Type B pancreatic cell (in vitro differentiated cells): Measurements from ENCODE around the gene COPS7B. TPM values are rescaled to one million over a fixed set of nuclear protein-coding genes. Genes with fewer than 3 reads are reported as not detected.
"Not testable (repeated sequence)": the region's sequence is repeated elsewhere in the genome, so short reads cannot be mapped to it uniquely, and the experiment has no call there.

Experiments used
- DNase-seq: peaks from one replicate; pipeline ENCODE4 v3.0.0; 2021; ENCODE audit warnings: mixed read lengths; ENCODE audit not compliant: unreplicated experiment; ENCODE audit errors: extremely low spot score
- H3K27ac Mint-ChIP-seq: 2 replicates; pipeline ENCODE4 v1.8.0; 2021; ENCODE audit warnings: mild to moderate bottlenecking, mixed read lengths
- H3K27me3 Mint-ChIP-seq: 2 replicates; pipeline ENCODE4 v1.8.0; 2021; ENCODE audit warnings: mixed read lengths
- H3K36me3 Mint-ChIP-seq: 2 replicates; pipeline ENCODE4 v1.8.0; 2021; ENCODE audit warnings: mixed read lengths
- H3K4me1 Mint-ChIP-seq: one replicate; pipeline ENCODE4 v1.8.0; 2021; ENCODE audit warnings: mixed read lengths; ENCODE audit not compliant: unreplicated experiment
- H3K4me3 Mint-ChIP-seq: 2 replicates; pipeline ENCODE4 v1.8.0; 2021; ENCODE audit warnings: mild to moderate bottlenecking, mixed read lengths
- H3K9me3 Mint-ChIP-seq: 2 replicates; pipeline ENCODE4 v1.8.0; 2021; ENCODE audit warnings: mixed read lengths
- long read RNA-seq: library from polyadenylated mRNA; unstranded; transcript quantifications from one replicate; pipeline ENCODE4 v2.0.0, GENCODE V29; 2020
- total RNA-seq: library from RNA; stranded (reverse); gene quantifications from 2 replicates; pipeline ENCODE4 v1.2.1, GENCODE V29; 2021; ENCODE audit warnings: low replicate concordance
- TF ChIP-seq, protein P1 (sequence below): fragments of 200-600 bp; sonication (generic); conservative IDR thresholded peaks from 2 replicates; pipeline ENCODE4 v1.5.0; 2021; ENCODE audit warnings: antibody characterized with exemption, mild to moderate bottlenecking

COPS7B gene
- total RNA-seq = 36.4 and 48.1 TPM in 2 replicates
- long read RNA-seq, transcript COPS7B-201 (7 exons, 2,544 nt) = major isoform, 15 of 24 reads
- long read RNA-seq, transcript COPS7B-207 (7 exons, 1,103 nt) = minor isoform, 5 of 24 reads
- long read RNA-seq, partial matches to known transcripts = 1 of 24 reads
- long read RNA-seq, other reads (novel, unspliced or antisense) = 3 of 24 reads

DNA sequence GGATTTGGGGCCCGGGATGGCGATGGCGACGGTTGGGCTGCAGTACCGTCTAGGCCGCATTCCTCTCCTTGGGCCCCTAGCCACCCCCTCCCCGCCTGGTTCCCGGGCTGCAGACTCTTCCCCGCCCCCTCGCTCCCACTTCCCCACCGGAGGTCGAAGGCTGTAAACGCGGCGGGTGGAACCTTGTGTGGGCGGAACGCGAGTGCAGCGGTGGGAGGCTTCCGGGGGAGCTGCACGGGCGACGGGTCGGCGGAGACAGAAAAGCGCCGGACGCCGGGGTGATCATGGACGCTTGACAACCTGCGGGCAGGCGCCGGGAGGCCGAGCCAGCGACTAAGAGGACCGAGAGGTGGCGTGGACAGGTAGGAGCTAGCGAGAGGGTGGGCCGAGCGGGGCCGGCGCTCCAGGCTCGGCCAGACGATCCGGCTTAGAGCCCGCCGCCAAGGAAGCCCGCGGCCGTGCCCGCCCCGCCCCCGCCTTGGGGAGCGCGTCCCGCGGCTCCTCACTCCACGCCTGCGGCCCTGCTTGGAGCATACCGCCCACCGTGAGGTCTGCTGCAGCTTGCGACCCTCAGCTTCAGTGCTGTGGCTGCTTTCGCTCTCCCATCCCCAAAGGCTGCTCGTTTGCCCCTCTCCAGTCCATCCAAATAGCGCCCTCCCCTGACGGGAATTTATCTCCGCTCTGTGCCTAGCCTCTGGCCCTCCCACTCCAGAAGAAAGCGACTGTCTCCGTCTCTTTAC, at the start of gene COPS7B:
COPS7B (plus strand) TSS at position 269 of the 740 bp plus-strand sequence. CDS start 2,126 bp downstream, outside the sequence.
- no peaks in the 10 kb centered on the region for H3K36me3 Mint-ChIP-seq

GRCh38 chr2:231737761-231738160, 48.5 kb upstream of the COPS7B start:
- Mint-ChIP-seq H3K36me3 (peaks cover 10% of the 10 kb centered on the region), H3K9me3 (no peaks in the 10 kb centered on the region)

More for the DNA sequence above, at the start of gene COPS7B:
- Mint-ChIP-seq H3K4me1 (peaks cover 41% of the 10 kb centered on the region), H3K9me3 (no peaks in the 10 kb centered on the region), H3K27me3 (no peaks in the 10 kb centered on the region), H3K27ac (peak within 1 kb of the TSS; percentile 91), H3K4me3 (peak within 1 kb of the TSS; percentile 96)
- TF ChIP-seq, protein P1, sequence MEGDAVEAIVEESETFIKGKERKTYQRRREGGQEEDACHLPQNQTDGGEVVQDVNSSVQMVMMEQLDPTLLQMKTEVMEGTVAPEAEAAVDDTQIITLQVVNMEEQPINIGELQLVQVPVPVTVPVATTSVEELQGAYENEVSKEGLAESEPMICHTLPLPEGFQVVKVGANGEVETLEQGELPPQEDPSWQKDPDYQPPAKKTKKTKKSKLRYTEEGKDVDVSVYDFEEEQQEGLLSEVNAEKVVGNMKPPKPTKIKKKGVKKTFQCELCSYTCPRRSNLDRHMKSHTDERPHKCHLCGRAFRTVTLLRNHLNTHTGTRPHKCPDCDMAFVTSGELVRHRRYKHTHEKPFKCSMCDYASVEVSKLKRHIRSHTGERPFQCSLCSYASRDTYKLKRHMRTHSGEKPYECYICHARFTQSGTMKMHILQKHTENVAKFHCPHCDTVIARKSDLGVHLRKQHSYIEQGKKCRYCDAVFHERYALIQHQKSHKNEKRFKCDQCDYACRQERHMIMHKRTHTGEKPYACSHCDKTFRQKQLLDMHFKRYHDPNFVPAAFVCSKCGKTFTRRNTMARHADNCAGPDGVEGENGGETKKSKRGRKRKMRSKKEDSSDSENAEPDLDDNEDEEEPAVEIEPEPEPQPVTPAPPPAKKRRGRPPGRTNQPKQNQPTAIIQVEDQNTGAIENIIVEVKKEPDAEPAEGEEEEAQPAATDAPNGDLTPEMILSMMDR = peak; percentile 56
- DNase-seq = peak; percentile 90

GRCh38 chr2:231743376-231744116, 42.7 kb upstream of the COPS7B start:
- H3K36me3 Mint-ChIP-seq = peaks cover 5% of the 10 kb centered on the region
- no peak overlapping the region for H3K27ac Mint-ChIP-seq
- H3K4me3 Mint-ChIP-seq = no peak overlapping the region
- no peak for DNase-seq
- TF ChIP-seq, protein P1 = no peak
- peaks cover 7% of the 10 kb centered on the region for H3K4me1 Mint-ChIP-seq
- no peaks in the 10 kb centered on the region for H3K9me3 Mint-ChIP-seq
- H3K27me3 Mint-ChIP-seq = no peaks in the 10 kb centered on the region

More at GRCh38 chr2:231737761-231738160, 48.5 kb upstream of the COPS7B start:
- no peak for DNase-seq
- H3K27ac Mint-ChIP-seq = no peak overlapping the region
- no peak overlapping the region for H3K4me3 Mint-ChIP-seq
- H3K27me3 Mint-ChIP-seq = no peaks in the 10 kb centered on the region
- H3K4me1 Mint-ChIP-seq = no peaks in the 10 kb centered on the region
- TF ChIP-seq, protein P1 = no peak

- Mint-ChIP-seq H3K4me1 (peaks cover 7% of the 10 kb centered on the region), H3K4me3 (no peak overlapping the region), H3K36me3 (no peaks in the 10 kb centered on the region), H3K27ac (no peak overlapping the region), H3K9me3 (no peaks in the 10 kb centered on the region), H3K27me3 (no peaks in the 10 kb centered on the region)
- TF ChIP-seq, protein P1 = no peak
- DNase-seq = no peak
Observed at GRCh38 chr2:231745303-231746038, 40.8 kb upstream of the COPS7B start.

DNA sequence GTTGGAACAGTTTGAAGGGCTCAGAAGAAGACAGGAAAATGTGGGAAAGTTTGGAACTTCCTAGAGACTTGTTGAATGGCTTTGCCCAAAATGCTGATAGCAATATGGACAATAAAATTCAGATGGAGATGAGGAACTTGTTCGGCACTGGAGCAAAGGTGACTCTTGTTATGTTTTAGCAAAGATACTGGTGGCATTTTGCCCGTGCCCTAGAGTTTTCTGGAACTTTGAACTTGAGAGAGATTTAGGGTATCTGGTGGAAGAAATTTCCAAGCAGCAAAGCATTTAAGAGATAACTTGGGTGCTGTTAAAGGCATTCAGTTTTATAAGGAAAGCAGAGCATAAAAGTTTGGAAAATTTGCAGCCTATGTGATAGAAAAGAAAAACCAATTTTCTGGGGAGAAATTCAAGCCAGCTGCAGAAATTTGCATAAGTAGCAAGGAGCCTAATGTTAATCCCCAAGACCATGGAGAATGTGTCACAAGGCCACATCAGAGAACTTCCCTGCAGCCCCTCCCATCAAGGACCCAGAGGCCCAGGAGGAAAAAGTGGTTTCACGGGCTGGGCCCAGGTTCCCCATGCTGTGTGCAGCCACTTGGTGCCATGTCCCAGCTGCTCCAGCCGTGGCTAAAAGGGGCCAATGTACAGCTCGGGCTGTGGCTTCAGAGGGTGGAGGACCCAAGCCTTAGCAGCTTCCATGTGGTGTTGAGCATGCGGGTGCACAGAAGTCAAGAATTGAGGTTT, 37.9 kb upstream of the COPS7B start:
- H3K36me3 Mint-ChIP-seq, H3K27ac Mint-ChIP-seq, H3K4me1 Mint-ChIP-seq, H3K9me3 Mint-ChIP-seq, H3K4me3 Mint-ChIP-seq, DNase-seq, H3K27me3 Mint-ChIP-seq: not testable (repeated sequence)

DNA sequence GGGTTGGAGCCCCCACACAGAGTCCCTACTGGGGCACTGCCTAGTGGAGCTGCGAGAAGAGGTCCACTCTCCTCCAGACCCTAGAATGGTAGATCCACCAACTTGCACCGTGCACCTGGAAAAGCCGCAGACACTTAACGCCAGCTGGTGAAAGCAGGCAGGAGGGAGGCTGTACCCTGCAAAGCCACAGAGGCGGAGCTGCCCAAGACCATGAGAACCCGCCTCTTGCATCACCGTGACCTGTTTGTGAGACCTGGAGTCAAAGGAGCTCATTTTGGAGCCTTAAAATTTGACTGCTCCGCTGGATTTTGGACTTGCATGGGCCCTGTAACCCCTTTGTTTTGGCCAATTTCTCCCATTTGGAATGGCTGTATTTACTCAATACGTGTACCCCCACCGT, 37.2 kb upstream of the COPS7B start:
- H3K4me3 Mint-ChIP-seq, H3K9me3 Mint-ChIP-seq, H3K4me1 Mint-ChIP-seq, H3K27me3 Mint-ChIP-seq, H3K27ac Mint-ChIP-seq, DNase-seq, H3K36me3 Mint-ChIP-seq: not testable (repeated sequence)
